Natural killer cell (primary cell): ENCODE measurements around the gene CPZ. TPM values are rescaled to one million over a fixed set of nuclear protein-coding genes. Genes with fewer than 3 reads are reported as not detected.
"Not testable (repeated sequence)": the region's sequence is repeated elsewhere in the genome, so short reads cannot be mapped to it uniquely, and the experiment has no call there.

Experiments
- ATAC-seq, 3 donors: fragments of 150-1000 bp in 2 of 3; fragments of 200-7000 bp in 1 of 3; cut with Tn5 transposase; 1 replicate in 1 of 3; 2 replicates in 2 of 3; pipeline ENCODE4 v1.10.0; 2021; ENCODE audit warnings: mild to moderate bottlenecking in 2 of 3, moderate library complexity in 2 of 3
- DNase-seq, 2 donors: peaks; one replicate each; pipeline versions ENCODE4 v3.0.0 to v3.0.0-alpha.2; 2013 to 2021; ENCODE audit warnings: mixed read lengths in 1 of 2
- H3K27ac ChIP-seq: one replicate; pipeline ENCODE4 v1.5.1; 2013; ENCODE audit warnings: mild to moderate bottlenecking, low read length
- H3K27me3 ChIP-seq: one replicate; pipeline ENCODE4 v1.6.1; 2013; ENCODE audit warnings: low read length; ENCODE audit not compliant: control insufficient read depth, insufficient read depth
- H3K36me3 ChIP-seq: one replicate; pipeline ENCODE4 v1.6.1; 2013; ENCODE audit warnings: low read length; ENCODE audit not compliant: control insufficient read depth, insufficient read depth
- H3K4me1 ChIP-seq: one replicate; pipeline ENCODE4 v1.6.1; 2013; ENCODE audit warnings: low read length; ENCODE audit not compliant: control insufficient read depth, insufficient read depth
- H3K4me3 ChIP-seq: one replicate; pipeline ENCODE4 v1.5.1; 2013; ENCODE audit warnings: low read length
- H3K9me3 ChIP-seq: one replicate; pipeline ENCODE4 v1.6.1; 2013; ENCODE audit warnings: low read length; ENCODE audit not compliant: control insufficient read depth, insufficient read depth
- H3K27ac Mint-ChIP-seq, 2 donors: one replicate each; pipeline ENCODE4 v1.8.0; 2022; ENCODE audit warnings: mild to moderate bottlenecking in 2 of 2, mixed read lengths in 2 of 2, moderate library complexity in 1 of 2
- H3K27me3 Mint-ChIP-seq, 2 donors: one replicate each; pipeline ENCODE4 v1.8.0; 2022; ENCODE audit warnings: low read depth in 2 of 2, mixed read lengths in 2 of 2
- H3K36me3 Mint-ChIP-seq: one replicate; pipeline ENCODE4 v1.8.0; 2022; ENCODE audit warnings: mixed read lengths
- H3K4me1 Mint-ChIP-seq, 2 donors: one replicate each; pipeline ENCODE4 v1.8.0; 2022; ENCODE audit warnings: mixed read lengths in 2 of 2
- H3K4me3 Mint-ChIP-seq: one replicate; pipeline ENCODE4 v1.8.0; 2022; ENCODE audit warnings: mild to moderate bottlenecking, moderate library complexity, mixed read lengths
- H3K9me3 Mint-ChIP-seq, 2 donors: one replicate each; pipeline ENCODE4 v1.8.0; 2022; ENCODE audit warnings: mixed read lengths in 2 of 2
- WGBS: methylation state at CpG from one replicate; pipeline ENCODE4 v1.1.7; 2013; ENCODE audit warnings: missing lambda C conversion rate; ENCODE audit not compliant: insufficient coverage; 5-methylcytosine and 5-hydroxymethylcytosine counted together
- intact Hi-C: fragments of 100-400 bp; cut with micrococcal nuclease; formaldehyde crosslinking; loops from one replicate; pipeline ENCODE4 v1.14.2; 2022
- total RNA-seq, 4 donors: library from RNA; stranded (reverse); fragments of 120-200 nt in 1 of 4; gene quantifications; one replicate each; pipeline versions ENCODE4 v1.2.3 to v1.2.4, GENCODE V29; 2013 to 2022
- TF ChIP-seq, protein P1 (sequence below): fragments of 200-600 bp; IDR thresholded peaks from one replicate; pipeline ENCODE4 v1.8.0; 2022; ENCODE audit warnings: antibody characterized with exemption

Gene CPZ
- total RNA-seq, 3 donors from 2014 or later (not counting 1 experiment from before 2014, with no cell fraction given) = not detected

DNA sequence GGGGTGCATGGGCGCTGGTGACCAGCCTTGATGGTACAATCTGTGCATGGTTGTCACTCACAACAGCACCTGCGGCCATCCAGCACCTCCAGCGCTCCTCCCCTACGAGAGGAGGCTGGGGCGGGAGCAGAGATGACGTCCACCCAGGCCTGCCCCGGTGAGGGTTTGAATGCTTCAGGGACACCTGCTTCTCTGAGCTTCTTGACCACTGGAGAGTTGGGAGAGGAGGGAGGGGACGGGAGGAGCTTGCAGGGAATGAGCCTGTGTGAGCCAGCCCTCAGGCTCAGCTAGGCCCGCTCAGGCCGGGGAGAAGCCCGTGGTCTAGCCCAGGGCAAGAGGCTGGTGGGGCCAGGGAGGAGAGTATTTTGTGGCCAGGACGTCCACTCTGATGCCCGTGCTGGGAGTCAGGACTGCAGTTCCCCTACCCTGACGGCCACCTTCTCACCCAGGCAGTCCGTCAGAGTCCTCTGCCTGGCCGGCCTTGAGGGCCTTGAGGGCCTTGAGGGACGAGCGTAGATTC lies 59.2 kb downstream of the CPZ start:
- Histone ChIP-seq H3K4me1 (no peaks in the 10 kb centered on the region), H3K36me3 (no peaks in the 10 kb centered on the region), H3K27ac (no peak overlapping the region), H3K4me3 (no peak overlapping the region), H3K27me3 (no peaks in the 10 kb centered on the region), H3K9me3 (no peaks in the 10 kb centered on the region)
- 84% methylated on average over 18 of the region's 18 CpGs for WGBS
- Mint-ChIP-seq H3K4me1 (no peaks in the 10 kb centered on the region), H3K36me3 (no peaks in the 10 kb centered on the region), H3K9me3 (no peaks in the 10 kb centered on the region), H3K27ac (no peak overlapping the region), H3K27me3 (peaks cover 0 to 3% of the 10 kb centered on the region in 2 donors), H3K4me3 (no peak overlapping the region)
- TF ChIP-seq, protein P1, sequence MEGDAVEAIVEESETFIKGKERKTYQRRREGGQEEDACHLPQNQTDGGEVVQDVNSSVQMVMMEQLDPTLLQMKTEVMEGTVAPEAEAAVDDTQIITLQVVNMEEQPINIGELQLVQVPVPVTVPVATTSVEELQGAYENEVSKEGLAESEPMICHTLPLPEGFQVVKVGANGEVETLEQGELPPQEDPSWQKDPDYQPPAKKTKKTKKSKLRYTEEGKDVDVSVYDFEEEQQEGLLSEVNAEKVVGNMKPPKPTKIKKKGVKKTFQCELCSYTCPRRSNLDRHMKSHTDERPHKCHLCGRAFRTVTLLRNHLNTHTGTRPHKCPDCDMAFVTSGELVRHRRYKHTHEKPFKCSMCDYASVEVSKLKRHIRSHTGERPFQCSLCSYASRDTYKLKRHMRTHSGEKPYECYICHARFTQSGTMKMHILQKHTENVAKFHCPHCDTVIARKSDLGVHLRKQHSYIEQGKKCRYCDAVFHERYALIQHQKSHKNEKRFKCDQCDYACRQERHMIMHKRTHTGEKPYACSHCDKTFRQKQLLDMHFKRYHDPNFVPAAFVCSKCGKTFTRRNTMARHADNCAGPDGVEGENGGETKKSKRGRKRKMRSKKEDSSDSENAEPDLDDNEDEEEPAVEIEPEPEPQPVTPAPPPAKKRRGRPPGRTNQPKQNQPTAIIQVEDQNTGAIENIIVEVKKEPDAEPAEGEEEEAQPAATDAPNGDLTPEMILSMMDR = no peak
- DNase-seq (no peak), ATAC-seq (no peak)
- intact Hi-C loops = no loop called here

- Mint-ChIP-seq H3K27me3 (peaks cover 0 to 3% of the 10 kb centered on the region in 2 donors), H3K4me3 (no peak overlapping the region), H3K36me3 (no peaks in the 10 kb centered on the region), H3K27ac (no peak overlapping the region), H3K4me1 (no peaks in the 10 kb centered on the region), H3K9me3 (no peaks in the 10 kb centered on the region)
- no peaks in the 10 kb centered on the region for H3K9me3 ChIP-seq
- 77% methylated on average over 25 of the region's 25 CpGs for WGBS
- H3K36me3 ChIP-seq = no peaks in the 10 kb centered on the region
- ATAC-seq = no peak
- H3K27me3 ChIP-seq = no peaks in the 10 kb centered on the region
- DNase-seq = no peak
- TF ChIP-seq, protein P1 = no peak
- H3K27ac ChIP-seq = no peak overlapping the region
- no peak overlapping the region for H3K4me3 ChIP-seq
- H3K4me1 ChIP-seq = no peaks in the 10 kb centered on the region
- intact Hi-C loops = no loop called here
Observed at GRCh38 chr4:8652181-8653078, 59.9 kb downstream of the CPZ start.

GRCh38 chr4:8653326-8654000 lies 60.9 kb downstream of the CPZ start:
- 80% methylated on average over 22 of the region's 22 CpGs for WGBS
- no peak overlapping the region for H3K27ac Mint-ChIP-seq
- ATAC-seq (no peak), DNase-seq (no peak)
- peaks cover 0 to 2% of the 10 kb centered on the region in 2 donors for H3K27me3 Mint-ChIP-seq
- Histone ChIP-seq H3K27me3 (no peaks in the 10 kb centered on the region), H3K4me3 (no peak overlapping the region), H3K27ac (no peak overlapping the region), H3K36me3 (no peaks in the 10 kb centered on the region), H3K9me3 (no peaks in the 10 kb centered on the region), H3K4me1 (no peaks in the 10 kb centered on the region)
- no peaks in the 10 kb centered on the region for H3K9me3 Mint-ChIP-seq
- H3K4me1 Mint-ChIP-seq = no peaks in the 10 kb centered on the region
- H3K4me3 Mint-ChIP-seq = no peak overlapping the region
- TF ChIP-seq, protein P1 = no peak
- intact Hi-C loops = no loop called here
- no peaks in the 10 kb centered on the region for H3K36me3 Mint-ChIP-seq

DNA sequence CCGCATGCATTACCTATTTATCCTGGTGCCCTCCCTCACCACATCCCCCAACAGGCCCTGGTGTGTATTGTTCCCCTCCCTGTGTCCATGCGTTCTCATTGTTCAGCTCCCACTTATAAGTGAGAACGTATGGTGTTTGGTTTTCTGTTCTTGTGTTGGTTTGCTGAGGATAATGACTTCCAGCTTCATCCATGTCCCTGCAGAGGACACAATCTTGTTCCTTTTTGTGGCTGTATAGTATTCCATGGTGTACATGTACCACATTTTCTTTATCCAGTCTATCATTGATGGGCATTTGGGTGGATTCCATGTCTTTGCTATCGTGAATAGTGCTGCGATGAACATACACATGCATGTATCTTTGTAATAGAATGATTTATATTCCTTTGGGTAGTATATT lies 61.6 kb downstream of the CPZ start:
- H3K9me3 ChIP-seq, H3K36me3 ChIP-seq, H3K4me1 ChIP-seq, H3K27ac ChIP-seq, H3K9me3 Mint-ChIP-seq, intact Hi-C loops, H3K4me3 Mint-ChIP-seq, H3K27me3 Mint-ChIP-seq, H3K36me3 Mint-ChIP-seq, DNase-seq, H3K4me1 Mint-ChIP-seq, H3K27ac Mint-ChIP-seq, ATAC-seq, H3K4me3 ChIP-seq, H3K27me3 ChIP-seq: not testable (repeated sequence)
- WGBS = 100% methylated on average over 1 of the region's 5 CpGs
